GM12878 (cell line): ENCODE results near the gene CTXN1. TPM values are rescaled to one million over a fixed set of nuclear protein-coding genes. Genes with fewer than 3 reads are reported as not detected.

Experiments
- ATAC-seq: fragments of 200-7000 bp; cut with Tn5 transposase; 3 replicates; pipeline ENCODE4 v1.9.1; 2020; ENCODE audit warnings: mild to moderate bottlenecking, moderate library complexity
- BruUV-seq: library from RNA; stranded (reverse); fragments of 400-500 nt; replicated peaks from 2 replicates; lab custom pipeline; 2021; lab: Mats Ljungman, UMichigan
- CTCF ChIA-PET: fragments of 300-600 bp; sonication (Branson Sonifier 250); formaldehyde crosslinking; extraction: SDS; loops from one replicate; lab custom pipeline; 2021; ENCODE audit warnings: inconsistent platforms; lab: Yijun Ruan, JAX
- POLR2A ChIA-PET: fragments of 350-600 bp; formaldehyde crosslinking; extraction: SDS; loops from one replicate; lab custom pipeline; 2021; ENCODE audit warnings: inconsistent platforms; lab: Charles Lee
- RAD21 ChIA-PET: fragments of 300-600 bp; sonication (Branson Sonifier 250); formaldehyde crosslinking; loops from one replicate; lab custom pipeline; 2023; ENCODE audit warnings: antibody characterized with exemption; ENCODE audit not compliant: unreplicated experiment; lab: Charles Lee
- SMC1A ChIA-PET: fragments of 300-600 bp; sonication (Branson Sonifier 250); formaldehyde crosslinking; loops from one replicate; lab custom pipeline; 2023; ENCODE audit not compliant: unreplicated experiment, uncharacterized antibody; lab: Charles Lee
- DNase-seq: peaks from one replicate; pipeline ENCODE4 v3.0.0-alpha.2; 2011; ENCODE audit warnings: low read depth, low spot score
- FAIRE-seq: peaks from 3 replicates; lab custom pipeline; 2011; peaks lifted over from hg19 to GRCh38; lab: Jason Lieb, UNC
- H2AFZ ChIP-seq: 2 replicates; pipeline ENCODE4 v1.6.0; 2011; ENCODE audit warnings: low read depth, low read length, control low read depth; ENCODE audit not compliant: control insufficient read depth
- H3K27ac ChIP-seq: 2 replicates; pipeline ENCODE4 v1.5.1; 2011; ENCODE audit warnings: control low read depth; ENCODE audit not compliant: control insufficient read depth, insufficient read depth
- H3K27me3 ChIP-seq, 2 experiments: replicated peaks in 1 of 2; 2 replicates each; pipeline versions ENCODE4 v1.6.0 to v1.6.1; 2011; ENCODE audit warnings: low read length in 1 of 2; ENCODE audit not compliant: control insufficient read depth in 2 of 2, insufficient read depth in 2 of 2
- H3K36me3 ChIP-seq, 2 experiments: 2 replicates each; pipeline ENCODE4 v1.5.1; 2011; ENCODE audit warnings: low read length in 1 of 2; ENCODE audit not compliant: control insufficient read depth in 2 of 2, insufficient read depth in 2 of 2
- H3K4me1 ChIP-seq: 2 replicates; pipeline ENCODE4 v1.6.1; 2011; ENCODE audit warnings: mild to moderate bottlenecking, low read length, moderate library complexity, mixed read lengths; ENCODE audit not compliant: control insufficient read depth, insufficient read depth
- H3K4me2 ChIP-seq: 2 replicates; pipeline ENCODE4 v1.6.0; 2011; ENCODE audit warnings: control low read depth; ENCODE audit not compliant: control insufficient read depth, insufficient read depth
- H3K4me3 ChIP-seq: fragments of 200-600 bp; sonication (generic); 2 replicates; pipeline ENCODE4 v1.5.1; 2016
- H3K79me2 ChIP-seq: 2 replicates; pipeline ENCODE4 v1.6.0; 2011; ENCODE audit warnings: low read length; ENCODE audit not compliant: control insufficient read depth, insufficient read depth
- H3K9ac ChIP-seq: 2 replicates; pipeline ENCODE4 v1.8.0; 2011; ENCODE audit warnings: low read length, control low read depth, mixed read lengths; ENCODE audit not compliant: control insufficient read depth, insufficient read depth
- H3K9me3 ChIP-seq: replicated peaks from 3 replicates; pipeline ENCODE4 v1.5.1; 2011; ENCODE audit warnings: mild to moderate bottlenecking, low read length; ENCODE audit not compliant: control insufficient read depth, insufficient read depth
- H4K20me1 ChIP-seq: 2 replicates; pipeline ENCODE4 v1.6.0; 2011; ENCODE audit not compliant: control insufficient read depth, insufficient read depth
- EED ChIP-seq: sonication (generic); IDR thresholded peaks from 2 replicates; pipeline ENCODE4 v1.6.1; 2016; ENCODE audit warnings: antibody characterized with exemption, low read depth
- ESRRA ChIP-seq: IDR thresholded peaks from 2 replicates; pipeline ENCODE4 v1.6.1; 2012; ENCODE audit warnings: mild to moderate bottlenecking, low read length, improper control_type of control experiment
- NR2C1 ChIP-seq: fragments of 450-650 bp; IDR thresholded peaks from 2 replicates; pipeline ENCODE4 v1.6.1; 2017; ENCODE audit warnings: antibody characterized with exemption, mild to moderate bottlenecking, moderate library complexity
- NRF1 ChIP-seq: conservative IDR thresholded peaks from 2 replicates; pipeline ENCODE4 v1.6.1; 2011; ENCODE audit warnings: mild to moderate bottlenecking, low read depth, low read length, improper control_type of control experiment
- POLR2AphosphoS5 ChIP-seq: IDR thresholded peaks from 2 replicates; pipeline ENCODE4 v1.6.1; 2011; ENCODE audit warnings: mild to moderate bottlenecking, low read length, inconsistent platforms
- SIN3A ChIP-seq: IDR thresholded peaks from 2 replicates; pipeline ENCODE4 v1.6.1; 2012; ENCODE audit warnings: low read depth, low read length, improper control_type of control experiment
- SMAD1 ChIP-seq: fragments of 450-650 bp; IDR thresholded peaks from 2 replicates; pipeline ENCODE4 v1.6.1; 2018; ENCODE audit warnings: mild to moderate bottlenecking, low read depth; ENCODE audit not compliant: partially characterized antibody
- SMC3 ChIP-seq: IDR thresholded peaks from 2 replicates; pipeline ENCODE4 v1.6.1; 2011; ENCODE audit warnings: low read length, improper control_type of control experiment, borderline replicate concordance
- STAT3 ChIP-seq: IDR thresholded peaks from 2 replicates; pipeline ENCODE4 v1.6.1; 2011; ENCODE audit warnings: low read depth, low read length, improper control_type of control experiment
- TCF7 ChIP-seq: IDR thresholded peaks from 2 replicates; pipeline ENCODE4 v1.6.1; 2014; ENCODE audit warnings: antibody characterized with exemption, borderline replicate concordance
- WGBS: methylation state at CpG from one replicate; pipeline ENCODE4 v1.1.6; 2016; ENCODE audit warnings: low lambda C conversion rate; ENCODE audit not compliant: insufficient replicate concordance, insufficient coverage; ENCODE audit errors: missing lambda C conversion rate; 5-methylcytosine and 5-hydroxymethylcytosine counted together
- in situ Hi-C: fragments of 300-500 bp; cut with MboI; formaldehyde crosslinking; loops from 9 replicates; pipeline ENCODE4 v1.14.3; 2018; ENCODE audit warnings: mixed read lengths
- intact Hi-C: fragments of 100-400 bp; cut with micrococcal nuclease; formaldehyde crosslinking; loops from one replicate; pipeline ENCODE4 v1.14.2; 2022; ENCODE audit not compliant: unreplicated experiment
- polyA plus RNA-seq, 11 experiments: library from polyadenylated mRNA; depleted of rRNA in 4 of 11; unstranded in 6 of 11; stranded (reverse) in 5 of 11; fragments of >200 nt; fragmentation: Nextera tagmentation in 4 of 11; fragmentation: Illumina TruSeq in 1 of 11; extraction: Ambion mirVana in 4 of 11; extraction: Trizol in 1 of 11; gene quantifications; 1 replicate in 1 of 11; 2 replicates in 10 of 11; pipeline versions ENCODE4 v1.2.1 to v1.2.3, GENCODE V29; 2011 to 2016; ENCODE audit warnings: inconsistent platforms in 2 of 11, missing spikeins in 2 of 11, low read depth in 1 of 11
- total RNA-seq, 4 experiments: library from RNA; depleted of rRNA in 3 of 4; stranded (reverse); fragments of >200 nt in 3 of 4; fragmentation: Illumina TruSeq in 1 of 4; extraction: Trizol in 1 of 4; gene quantifications; 2 replicates each; pipeline versions ENCODE4 v1.2.1 to v1.2.3, GENCODE V29; 2013 to 2021
- TF ChIP-seq, protein P1 (sequence below): fragments of 450-650 bp; IDR thresholded peaks from 2 replicates; pipeline ENCODE4 v1.6.1; 2018; ENCODE audit warnings: borderline replicate concordance, mild to moderate bottlenecking; ENCODE audit not compliant: partially characterized antibody
- TF ChIP-seq, protein P2 (sequence below): IDR thresholded peaks from 2 replicates; pipeline ENCODE4 v1.6.1; 2011; ENCODE audit warnings: low read depth, low read length, improper control_type of control experiment, borderline replicate concordance
- TF ChIP-seq, protein P3 (sequence below): IDR thresholded peaks from 2 replicates; pipeline ENCODE4 v1.6.1; 2012; ENCODE audit warnings: low read depth, low read length, improper control_type of control experiment
- TF ChIP-seq, protein P4 (sequence below): fragments of 450-650 bp; IDR thresholded peaks from 2 replicates; pipeline ENCODE4 v1.6.1; 2017; ENCODE audit warnings: mild to moderate bottlenecking, moderate library complexity

The CTXN1 gene
- total and polyA plus RNA-seq, 10 of the 15 experiments (the other 5 are each of a cell fraction or from before 2014, with no cell fraction given): 0.04 to 1.0 (median 0.38) TPM; not detected in 4

DNA sequence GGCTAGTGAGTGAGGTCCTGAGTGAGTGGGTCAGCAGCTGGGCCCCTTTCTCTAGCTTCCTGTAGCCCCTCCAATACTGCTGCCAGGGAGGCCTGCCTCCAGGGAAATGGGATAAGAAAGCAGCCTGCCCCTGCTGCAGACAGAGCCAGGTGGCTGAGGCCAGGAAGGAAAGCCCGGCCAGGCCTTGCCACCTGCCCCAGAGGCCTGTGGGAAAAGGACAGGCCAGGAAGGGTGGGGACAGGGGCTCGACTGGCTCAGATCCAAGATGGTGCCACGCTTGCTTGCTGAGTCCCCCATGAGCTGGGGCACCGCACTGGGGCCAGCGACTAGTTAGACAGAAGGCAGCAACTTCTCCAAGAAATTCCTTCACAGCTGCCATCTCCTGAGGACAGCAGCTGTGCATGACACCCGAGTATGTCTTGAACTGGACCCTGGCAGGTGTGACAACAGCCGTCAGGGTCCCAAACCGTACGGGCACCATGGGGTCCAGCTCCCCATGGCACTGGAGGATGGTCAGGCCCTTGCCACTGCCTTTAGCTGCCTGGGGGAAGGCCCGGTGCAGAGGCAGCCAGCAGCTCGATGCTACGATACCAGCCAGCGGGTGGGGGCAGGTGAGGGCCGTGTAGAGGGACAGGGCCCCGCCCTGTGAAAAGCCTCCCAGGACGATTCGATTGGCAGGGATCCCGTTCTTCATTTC lies 46.7 kb downstream of the CTXN1 start:
- Histone ChIP-seq H3K4me3 (no peak overlapping the region), H3K9ac (no peak overlapping the region), H3K4me1 (no peaks in the 10 kb centered on the region), H4K20me1 (no peaks in the 10 kb centered on the region), H3K36me3 (no peaks in the 10 kb centered on the region), H3K27me3 (no peaks in the 10 kb centered on the region), H3K9me3 (no peaks in the 10 kb centered on the region), H2AFZ (no peak overlapping the region), H3K79me2 (no peaks in the 10 kb centered on the region), H3K4me2 (no peak overlapping the region), H3K27ac (no peak overlapping the region)
- CTCF ChIA-PET: interaction anchor here (1.0 kb wide), 1 partner anchor 27 kb away, joined by 3 read pairs; no protein-coding TSS in a partner anchor
- SMC1A ChIA-PET: no interaction called here
- RAD21 ChIA-PET: no interaction called here
- FAIRE-seq (no peak), ATAC-seq (no peak), DNase-seq (no peak)
- BruUV-seq: no TSS peak
- WGBS: 53% methylated on average over 18 of the region's 18 CpGs
- intact Hi-C loops: no loop called here
- POLR2A ChIA-PET: interaction anchor here (0.9 kb wide), 1 partner anchor 10 kb away, joined by 3 read pairs; no protein-coding TSS in a partner anchor
- in situ Hi-C loops: no loop called here
- TF ChIP-seq POLR2AphosphoS5 (no peak), ESRRA (no peak), EED (no peak), NR2C1 (no peak), SIN3A (no peak), TCF7 (no peak), SMAD1 (no peak), STAT3 (no peak), SMC3 (no peak), NRF1 (no peak)
- TF ChIP-seq, protein P1, sequence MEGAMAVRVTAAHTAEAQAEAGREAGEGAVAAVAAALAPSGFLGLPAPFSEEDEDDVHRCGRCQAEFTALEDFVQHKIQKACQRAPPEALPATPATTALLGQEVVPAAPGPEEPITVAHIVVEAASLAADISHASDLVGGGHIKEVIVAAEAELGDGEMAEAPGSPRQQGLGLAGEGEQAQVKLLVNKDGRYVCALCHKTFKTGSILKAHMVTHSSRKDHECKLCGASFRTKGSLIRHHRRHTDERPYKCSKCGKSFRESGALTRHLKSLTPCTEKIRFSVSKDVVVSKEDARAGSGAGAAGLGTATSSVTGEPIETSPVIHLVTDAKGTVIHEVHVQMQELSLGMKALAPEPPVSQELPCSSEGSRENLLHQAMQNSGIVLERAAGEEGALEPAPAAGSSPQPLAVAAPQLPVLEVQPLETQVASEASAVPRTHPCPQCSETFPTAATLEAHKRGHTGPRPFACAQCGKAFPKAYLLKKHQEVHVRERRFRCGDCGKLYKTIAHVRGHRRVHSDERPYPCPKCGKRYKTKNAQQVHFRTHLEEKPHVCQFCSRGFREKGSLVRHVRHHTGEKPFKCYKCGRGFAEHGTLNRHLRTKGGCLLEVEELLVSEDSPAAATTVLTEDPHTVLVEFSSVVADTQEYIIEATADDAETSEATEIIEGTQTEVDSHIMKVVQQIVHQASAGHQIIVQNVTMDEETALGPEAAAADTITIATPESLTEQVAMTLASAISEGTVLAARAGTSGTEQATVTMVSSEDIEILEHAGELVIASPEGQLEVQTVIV: no peak
- TF ChIP-seq, protein P2, sequence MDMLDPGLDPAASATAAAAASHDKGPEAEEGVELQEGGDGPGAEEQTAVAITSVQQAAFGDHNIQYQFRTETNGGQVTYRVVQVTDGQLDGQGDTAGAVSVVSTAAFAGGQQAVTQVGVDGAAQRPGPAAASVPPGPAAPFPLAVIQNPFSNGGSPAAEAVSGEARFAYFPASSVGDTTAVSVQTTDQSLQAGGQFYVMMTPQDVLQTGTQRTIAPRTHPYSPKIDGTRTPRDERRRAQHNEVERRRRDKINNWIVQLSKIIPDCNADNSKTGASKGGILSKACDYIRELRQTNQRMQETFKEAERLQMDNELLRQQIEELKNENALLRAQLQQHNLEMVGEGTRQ: no peak
- TF ChIP-seq, protein P3, sequence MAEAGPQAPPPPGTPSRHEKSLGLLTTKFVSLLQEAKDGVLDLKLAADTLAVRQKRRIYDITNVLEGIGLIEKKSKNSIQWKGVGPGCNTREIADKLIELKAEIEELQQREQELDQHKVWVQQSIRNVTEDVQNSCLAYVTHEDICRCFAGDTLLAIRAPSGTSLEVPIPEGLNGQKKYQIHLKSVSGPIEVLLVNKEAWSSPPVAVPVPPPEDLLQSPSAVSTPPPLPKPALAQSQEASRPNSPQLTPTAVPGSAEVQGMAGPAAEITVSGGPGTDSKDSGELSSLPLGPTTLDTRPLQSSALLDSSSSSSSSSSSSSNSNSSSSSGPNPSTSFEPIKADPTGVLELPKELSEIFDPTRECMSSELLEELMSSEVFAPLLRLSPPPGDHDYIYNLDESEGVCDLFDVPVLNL: no peak
- TF ChIP-seq, protein P4, sequence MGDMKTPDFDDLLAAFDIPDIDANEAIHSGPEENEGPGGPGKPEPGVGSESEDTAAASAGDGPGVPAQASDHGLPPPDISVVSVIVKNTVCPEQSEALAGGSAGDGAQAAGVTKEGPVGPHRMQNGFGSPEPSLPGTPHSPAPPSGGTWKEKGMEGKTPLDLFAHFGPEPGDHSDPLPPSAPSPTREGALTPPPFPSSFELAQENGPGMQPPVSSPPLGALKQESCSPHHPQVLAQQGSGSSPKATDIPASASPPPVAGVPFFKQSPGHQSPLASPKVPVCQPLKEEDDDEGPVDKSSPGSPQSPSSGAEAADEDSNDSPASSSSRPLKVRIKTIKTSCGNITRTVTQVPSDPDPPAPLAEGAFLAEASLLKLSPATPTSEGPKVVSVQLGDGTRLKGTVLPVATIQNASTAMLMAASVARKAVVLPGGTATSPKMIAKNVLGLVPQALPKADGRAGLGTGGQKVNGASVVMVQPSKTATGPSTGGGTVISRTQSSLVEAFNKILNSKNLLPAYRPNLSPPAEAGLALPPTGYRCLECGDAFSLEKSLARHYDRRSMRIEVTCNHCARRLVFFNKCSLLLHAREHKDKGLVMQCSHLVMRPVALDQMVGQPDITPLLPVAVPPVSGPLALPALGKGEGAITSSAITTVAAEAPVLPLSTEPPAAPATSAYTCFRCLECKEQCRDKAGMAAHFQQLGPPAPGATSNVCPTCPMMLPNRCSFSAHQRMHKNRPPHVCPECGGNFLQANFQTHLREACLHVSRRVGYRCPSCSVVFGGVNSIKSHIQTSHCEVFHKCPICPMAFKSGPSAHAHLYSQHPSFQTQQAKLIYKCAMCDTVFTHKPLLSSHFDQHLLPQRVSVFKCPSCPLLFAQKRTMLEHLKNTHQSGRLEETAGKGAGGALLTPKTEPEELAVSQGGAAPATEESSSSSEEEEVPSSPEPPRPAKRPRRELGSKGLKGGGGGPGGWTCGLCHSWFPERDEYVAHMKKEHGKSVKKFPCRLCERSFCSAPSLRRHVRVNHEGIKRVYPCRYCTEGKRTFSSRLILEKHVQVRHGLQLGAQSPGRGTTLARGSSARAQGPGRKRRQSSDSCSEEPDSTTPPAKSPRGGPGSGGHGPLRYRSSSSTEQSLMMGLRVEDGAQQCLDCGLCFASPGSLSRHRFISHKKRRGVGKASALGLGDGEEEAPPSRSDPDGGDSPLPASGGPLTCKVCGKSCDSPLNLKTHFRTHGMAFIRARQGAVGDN: no peak
